Panc1 (cell line): Measurements from ENCODE around the gene HPGDS.

Source experiments
- CTCF ChIP-seq: fragments of 450-650 bp; IDR thresholded peaks from 2 replicates; pipeline ENCODE4 v1.5.1; 2017; ENCODE audit warnings: mild to moderate bottlenecking
- POLR2AphosphoS5 ChIP-seq: IDR thresholded peaks from 2 replicates; pipeline ENCODE4 v1.6.1; 2012; ENCODE audit warnings: mild to moderate bottlenecking, low read depth, low read length, moderate library complexity
- SIN3A ChIP-seq: IDR thresholded peaks from 2 replicates; pipeline ENCODE4 v1.6.1; 2012; ENCODE audit warnings: low read depth, mild to moderate bottlenecking, low read length, moderate library complexity, borderline replicate concordance; ENCODE audit not compliant: insufficient read depth
- TCF7L2 ChIP-seq: IDR thresholded peaks from 2 replicates; pipeline ENCODE4 v1.6.1; 2011; ENCODE audit warnings: mild to moderate bottlenecking, low read depth, low read length, inconsistent platforms
- TF ChIP-seq, protein P1 (sequence below), 2 experiments: IDR thresholded peaks; 2 replicates each; pipeline ENCODE4 v1.6.1; 2011 to 2012; ENCODE audit warnings: low read depth in 2 of 2, control low read depth in 1 of 2, low read length in 1 of 2, mild to moderate bottlenecking in 1 of 2, moderate library complexity in 1 of 2; ENCODE audit not compliant: insufficient read depth in 1 of 2

DNA sequence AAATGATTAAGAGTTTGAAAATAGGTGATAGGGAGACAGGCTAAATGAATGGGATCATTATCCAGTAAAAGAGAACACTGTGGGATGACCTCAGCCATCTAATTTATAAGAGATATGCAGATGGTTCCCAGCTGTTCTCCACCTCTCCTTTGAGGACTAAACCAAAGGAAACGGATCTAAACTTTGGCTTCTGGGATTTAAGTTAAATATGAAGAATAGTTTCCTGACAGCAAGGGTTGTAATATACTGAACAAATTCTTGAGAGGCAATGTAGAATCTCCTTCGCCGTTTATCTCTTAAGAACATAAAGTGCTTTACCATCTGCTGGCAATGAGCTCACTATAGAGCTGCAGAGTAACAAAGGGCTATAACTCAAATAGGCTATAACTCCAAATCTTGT, 35.4 kb upstream of the HPGDS start:
- TF ChIP-seq CTCF (no peak), POLR2AphosphoS5 (no peak), SIN3A (no peak), TCF7L2 (no peak)
- TF ChIP-seq, protein P1, sequence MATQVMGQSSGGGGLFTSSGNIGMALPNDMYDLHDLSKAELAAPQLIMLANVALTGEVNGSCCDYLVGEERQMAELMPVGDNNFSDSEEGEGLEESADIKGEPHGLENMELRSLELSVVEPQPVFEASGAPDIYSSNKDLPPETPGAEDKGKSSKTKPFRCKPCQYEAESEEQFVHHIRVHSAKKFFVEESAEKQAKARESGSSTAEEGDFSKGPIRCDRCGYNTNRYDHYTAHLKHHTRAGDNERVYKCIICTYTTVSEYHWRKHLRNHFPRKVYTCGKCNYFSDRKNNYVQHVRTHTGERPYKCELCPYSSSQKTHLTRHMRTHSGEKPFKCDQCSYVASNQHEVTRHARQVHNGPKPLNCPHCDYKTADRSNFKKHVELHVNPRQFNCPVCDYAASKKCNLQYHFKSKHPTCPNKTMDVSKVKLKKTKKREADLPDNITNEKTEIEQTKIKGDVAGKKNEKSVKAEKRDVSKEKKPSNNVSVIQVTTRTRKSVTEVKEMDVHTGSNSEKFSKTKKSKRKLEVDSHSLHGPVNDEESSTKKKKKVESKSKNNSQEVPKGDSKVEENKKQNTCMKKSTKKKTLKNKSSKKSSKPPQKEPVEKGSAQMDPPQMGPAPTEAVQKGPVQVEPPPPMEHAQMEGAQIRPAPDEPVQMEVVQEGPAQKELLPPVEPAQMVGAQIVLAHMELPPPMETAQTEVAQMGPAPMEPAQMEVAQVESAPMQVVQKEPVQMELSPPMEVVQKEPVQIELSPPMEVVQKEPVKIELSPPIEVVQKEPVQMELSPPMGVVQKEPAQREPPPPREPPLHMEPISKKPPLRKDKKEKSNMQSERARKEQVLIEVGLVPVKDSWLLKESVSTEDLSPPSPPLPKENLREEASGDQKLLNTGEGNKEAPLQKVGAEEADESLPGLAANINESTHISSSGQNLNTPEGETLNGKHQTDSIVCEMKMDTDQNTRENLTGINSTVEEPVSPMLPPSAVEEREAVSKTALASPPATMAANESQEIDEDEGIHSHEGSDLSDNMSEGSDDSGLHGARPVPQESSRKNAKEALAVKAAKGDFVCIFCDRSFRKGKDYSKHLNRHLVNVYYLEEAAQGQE (IDR thresholded peaks at IDR 0.05; ENCODE audit: insufficient read depth in 1 of 2, low read depth in 2 of 2, low read length in 1 of 2), result no peak
